HCT116 (cell line): ENCODE data around the gene TNF. TPM values are rescaled to one million over a fixed set of nuclear protein-coding genes. Genes with fewer than 3 reads are reported as not detected.

Experiments
- ATAC-seq: fragments of 200-7000 bp; cut with Tn5 transposase; 2 replicates; pipeline ENCODE4 v1.9.1; 2020; ENCODE audit warnings: mild to moderate bottlenecking, moderate library complexity
- BruUV-seq: library from RNA; stranded (reverse); fragments of 400-500 nt; replicated peaks from 2 replicates; lab custom pipeline; 2021; lab: Mats Ljungman, UMichigan
- CTCF ChIA-PET: fragments of 300-600 bp; sonication (Branson Sonifier 250); formaldehyde crosslinking; loops from one replicate; lab custom pipeline; 2021; ENCODE audit warnings: antibody characterized with exemption; lab: Charles Lee
- POLR2A ChIA-PET: fragments of 300-600, 350-600 bp; sonication (Branson Sonifier 250); formaldehyde crosslinking; loops from one replicate; lab custom pipeline; 2021; ENCODE audit warnings: antibody characterized with exemption; lab: Charles Lee
- RAD21 ChIA-PET, 2 experiments: fragments of 300-600 bp; sonication (Branson Sonifier 250); formaldehyde crosslinking; loops; one replicate each; lab custom pipeline; 2023; ENCODE audit warnings: low total read pairs in 2 of 2; ENCODE audit not compliant: uncharacterized antibody in 2 of 2, unreplicated experiment in 2 of 2, low non-redundant PET in 1 of 2; lab: Charles Lee
- DNase-seq: peaks from one replicate; pipeline ENCODE4 v3.0.0-alpha.2; 2010; ENCODE audit warnings: low read depth, low spot score
- H2AFZ ChIP-seq: fragments of 200-600 bp; shearing (Covaris generic), sonication (generic); 2 replicates; pipeline ENCODE4 v1.6.1; 2017; ENCODE audit warnings: low read depth, mixed run types, mixed read lengths, antibody characterized with exemption, low read length; ENCODE audit not compliant: poor library complexity, severe bottlenecking
- H3K27ac ChIP-seq: 2 replicates; pipeline ENCODE4 v1.5.1; 2012; ENCODE audit warnings: low read depth, low read length
- H3K27me3 ChIP-seq: fragments of 200-600 bp; sonication (generic); 2 replicates; pipeline ENCODE4 v1.6.1; 2016; ENCODE audit warnings: mixed run types, low read length, mixed read lengths; ENCODE audit not compliant: insufficient read depth
- H3K36me3 ChIP-seq, 2 experiments: fragments of 200-500 bp in 1 of 2; fragments of 200-600 bp in 1 of 2; sonication (Bioruptor generic) in 1 of 2; sonication (generic) in 1 of 2; 2 replicates each; pipeline versions ENCODE4 v1.5.1 to v1.6.1; 2014 to 2016; ENCODE audit warnings: low read length in 2 of 2, inconsistent platforms in 1 of 2, mixed read lengths in 1 of 2, mixed run types in 1 of 2; ENCODE audit not compliant: insufficient read depth in 2 of 2, control insufficient read depth in 1 of 2
- H3K4me1 ChIP-seq, 2 experiments: fragments of 200-600 bp in 1 of 2; sonication (generic) in 1 of 2; 2 replicates each; pipeline versions ENCODE4 v1.5.1 to v1.6.1; 2012 to 2017; ENCODE audit warnings: low read length in 2 of 2, inconsistent platforms in 1 of 2, mild to moderate bottlenecking in 1 of 2, mixed read lengths in 1 of 2, mixed run types in 1 of 2, moderate library complexity in 1 of 2; ENCODE audit not compliant: insufficient read depth in 2 of 2, control insufficient read depth in 1 of 2
- H3K4me2 ChIP-seq: fragments of 200-600 bp; sonication (generic); 2 replicates; pipeline ENCODE4 v1.6.1; 2017; ENCODE audit warnings: mixed run types, low read length, mixed read lengths
- H3K4me3 ChIP-seq, 2 experiments: fragments of 200-600 bp in 1 of 2; sonication (generic) in 1 of 2; replicated peaks in 1 of 2; 2 replicates each; pipeline ENCODE4 v1.5.1; 2011 to 2016; ENCODE audit warnings: low read length in 2 of 2, control low read depth in 1 of 2, low read depth in 1 of 2, mild to moderate bottlenecking in 1 of 2, mixed read lengths in 1 of 2, mixed run types in 1 of 2
- H3K79me2 ChIP-seq: fragments of 200-600 bp; sonication (generic); 2 replicates; pipeline ENCODE4 v1.6.1; 2017; ENCODE audit warnings: mild to moderate bottlenecking, mixed run types, low read length, moderate library complexity, mixed read lengths; ENCODE audit not compliant: insufficient read depth
- H3K9ac ChIP-seq: fragments of 200-600 bp; sonication (generic); 2 replicates; pipeline ENCODE4 v1.6.1; 2016; ENCODE audit warnings: low read length, mixed read lengths
- H3K9me2 ChIP-seq: fragments of 200-600 bp; sonication (generic), shearing (Covaris generic); 2 replicates; pipeline ENCODE4 v1.6.1; 2017; ENCODE audit warnings: mixed run types, mild to moderate bottlenecking, moderate library complexity; ENCODE audit not compliant: insufficient read depth
- H3K9me3 ChIP-seq, 2 experiments: fragments of 200-500 bp in 1 of 2; fragments of 200-600 bp in 1 of 2; sonication (Bioruptor generic) in 1 of 2; sonication (generic) in 1 of 2; 2 replicates each; pipeline ENCODE4 v1.6.1; 2014 to 2017; ENCODE audit warnings: low read length in 2 of 2, mixed read lengths in 2 of 2, inconsistent platforms in 1 of 2, low read depth in 1 of 2, mild to moderate bottlenecking in 1 of 2, mixed run types in 1 of 2, moderate library complexity in 1 of 2; ENCODE audit not compliant: control insufficient read depth in 1 of 2, insufficient read depth in 1 of 2
- H4K20me1 ChIP-seq: fragments of 200-600 bp; sonication (generic), shearing (Covaris generic); 2 replicates; pipeline ENCODE4 v1.6.1; 2017; ENCODE audit warnings: mixed run types, mild to moderate bottlenecking, moderate library complexity; ENCODE audit not compliant: insufficient read depth
- EZH2 ChIP-seq: fragments of 200-600 bp; sonication (generic); IDR thresholded peaks from 2 replicates; pipeline ENCODE4 v1.6.1; 2017; ENCODE audit warnings: antibody characterized with exemption, mixed run types
- POLR2AphosphoS5 ChIP-seq: IDR thresholded peaks from 2 replicates; pipeline ENCODE4 v1.6.1; 2011; ENCODE audit warnings: mild to moderate bottlenecking, low read depth, low read length, moderate library complexity
- RAD21 ChIP-seq: IDR thresholded peaks from 2 replicates; pipeline ENCODE4 v1.6.1; 2012; ENCODE audit warnings: low read depth, mild to moderate bottlenecking
- SIN3A ChIP-seq: IDR thresholded peaks from 2 replicates; pipeline ENCODE4 v1.6.1; 2012; ENCODE audit warnings: low read depth
- SP1 ChIP-seq: IDR thresholded peaks from 2 replicates; pipeline ENCODE4 v1.6.1; 2012; ENCODE audit warnings: low read depth
- ZFX ChIP-seq: fragments of 450-650 bp; IDR thresholded peaks from 2 replicates; pipeline ENCODE4 v1.6.1; 2017
- intact Hi-C: fragments of 100-400 bp; cut with micrococcal nuclease; formaldehyde crosslinking; loops from 2 replicates; pipeline ENCODE4 v1.10.0; 2022
- total RNA-seq: library from RNA; stranded (reverse); gene quantifications from one replicate; pipeline ENCODE4 v1.2.1, GENCODE V29; 2021; ENCODE audit not compliant: unreplicated experiment

TNF gene
- total RNA-seq, 1 experiment from 2014 or later = 0.59 TPM

DNA sequence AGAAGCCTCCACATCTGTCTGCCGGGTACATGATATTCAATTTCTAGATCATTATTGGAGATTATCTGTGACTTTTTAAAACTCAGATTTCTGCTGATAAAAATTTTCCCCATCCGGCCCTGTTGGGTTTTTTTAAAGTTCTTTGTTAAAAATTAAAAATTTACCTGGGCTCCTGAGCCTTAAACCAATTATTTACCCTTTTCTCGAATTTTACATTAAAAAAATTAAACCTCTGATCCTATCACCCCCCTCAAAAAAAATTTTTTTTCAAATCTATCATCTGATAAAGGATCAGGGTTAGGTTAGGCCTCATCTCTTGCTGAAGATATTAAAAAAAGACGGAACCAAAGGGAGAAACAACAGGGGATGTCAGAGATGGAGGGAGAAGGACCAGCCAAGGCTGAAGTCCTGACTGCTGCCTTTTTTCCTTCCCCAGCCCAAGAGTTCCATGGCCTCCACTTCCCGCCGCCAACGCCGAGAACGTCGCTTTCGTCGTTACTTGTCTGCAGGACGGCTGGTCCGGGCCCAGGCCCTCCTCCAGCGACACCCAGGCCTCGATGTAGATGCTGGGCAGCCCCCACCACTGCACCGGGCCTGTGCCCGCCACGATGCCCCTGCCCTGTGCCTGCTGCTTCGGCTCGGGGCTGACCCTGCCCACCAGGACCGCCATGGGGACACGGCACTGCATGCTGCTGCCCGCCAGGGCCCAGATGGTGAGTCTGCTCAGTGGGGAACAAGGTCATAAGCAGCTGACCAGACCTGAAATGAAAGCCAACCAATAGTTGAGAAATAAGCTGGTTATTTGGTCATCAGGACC, 27.4 kb upstream of the TNF start:
- no peaks in the 10 kb centered on the region for H3K27me3 ChIP-seq
- ChIA-PET RAD21 (interaction anchor here (0.5 to 2.1 kb wide), 4 partner anchors 50 to 115 kb away, joined by 3 to 11 read pairs (median 6); no protein-coding TSS in a partner anchor), POLR2A (interaction anchor here (0.6 to 2.6 kb wide), 5 partner anchors 34 to 144 kb away, joined by 3 to 9 read pairs (median 6); partner anchors contain the start of gene LTB), CTCF (interaction anchor here (0.9 to 5.0 kb wide), 2 partner anchors 50 to 53 kb away, joined by 3 to 78 read pairs; no protein-coding TSS in a partner anchor)
- BruUV-seq = TSS peak; percentile 62
- DNase-seq = no peak
- H3K79me2 ChIP-seq = peaks cover 21% of the 10 kb centered on the region
- H3K9me3 ChIP-seq = no peaks in the 10 kb centered on the region
- peak overlapping the region; percentile 50 for H3K27ac ChIP-seq
- H4K20me1 ChIP-seq = no peaks in the 10 kb centered on the region
- peaks cover 4 to 13% of the 10 kb centered on the region in 2 experiments; a peak in 2 of 4 replicates for H3K36me3 ChIP-seq
- H2AFZ ChIP-seq = no peak overlapping the region
- intact Hi-C loops = loop anchor here (1.0 to 10.0 kb wide), 4 partner anchors 53 to 287 kb away; partner anchors contain the start of gene GPANK1
- peaks cover 19 to 28% of the 10 kb centered on the region in 2 experiments for H3K4me1 ChIP-seq
- H3K9ac ChIP-seq = peak overlapping the region; percentile 86
- TF ChIP-seq RAD21 = no peak
- peak; percentile 33; the same call in 1 of the 2 replicates for TF ChIP-seq ZFX
- no peak for TF ChIP-seq SIN3A
- TF ChIP-seq SP1 = no peak
- peak overlapping the region; percentile 51 to 67 for H3K4me3 ChIP-seq
- H3K9me2 ChIP-seq = no peaks in the 10 kb centered on the region
- peak overlapping the region; percentile 87 for H3K4me2 ChIP-seq
- no peak for ATAC-seq

DNA sequence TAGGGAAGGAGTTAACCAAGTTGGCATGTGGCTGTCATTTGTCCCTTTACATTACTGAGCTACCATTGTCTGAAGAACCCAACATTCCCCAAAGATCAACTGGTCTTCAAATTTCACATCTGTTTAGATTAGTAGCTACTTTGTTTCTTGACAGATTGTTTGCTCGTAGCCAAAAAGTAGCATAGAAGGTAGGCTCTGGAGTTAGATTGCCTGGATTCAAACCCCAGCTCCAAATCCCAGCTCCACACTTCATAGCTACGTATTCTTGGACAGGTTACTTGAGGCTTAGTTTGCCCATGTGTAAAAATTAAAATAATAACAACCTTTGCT, 26.9 kb upstream of the TNF start:
- intact Hi-C loops = loop anchor here (10.0 kb wide), 1 partner anchor 286 kb away; no protein-coding TSS in a partner anchor
- Histone ChIP-seq H3K9me3 (no peaks in the 10 kb centered on the region), H2AFZ (no peak overlapping the region), H3K27me3 (no peaks in the 10 kb centered on the region), H3K4me2 (peak overlapping the region; percentile 87), H3K9ac (peak overlapping the region; percentile 86), H3K4me1 (peaks cover 14 to 23% of the 10 kb centered on the region in 2 experiments), H3K36me3 (peaks cover 4 to 13% of the 10 kb centered on the region in 2 experiments; a peak in 2 of 4 replicates), H3K9me2 (no peaks in the 10 kb centered on the region), H4K20me1 (no peaks in the 10 kb centered on the region), H3K27ac (peak overlapping the region; percentile 50), H3K79me2 (peaks cover 17% of the 10 kb centered on the region), H3K4me3 (peak overlapping the region; percentile 51 to 67)
- ChIA-PET RAD21 (interaction anchor here in 1 of 2 experiments (1.1 kb wide), 1 partner anchor 50 kb away, joined by 3 read pairs; no protein-coding TSS in a partner anchor), CTCF (interaction anchor here (0.9 to 5.0 kb wide), 2 partner anchors 50 to 54 kb away, joined by 3 to 78 read pairs; no protein-coding TSS in a partner anchor), POLR2A (interaction anchor here (2.6 kb wide), 1 partner anchor 50 kb away, joined by 9 read pairs; no protein-coding TSS in a partner anchor)
- no TSS peak for BruUV-seq
- DNase-seq = no peak
- ATAC-seq = no peak
- TF ChIP-seq POLR2AphosphoS5 = no peak
- TF ChIP-seq EZH2 = no peak
